Stomach (tissue), 9 donors: ENCODE results near the gene FARS2. TPM values are rescaled to one million over a fixed set of nuclear protein-coding genes. Genes with fewer than 3 reads are reported as not detected.

Source experiments
- DNase-seq, 2 donors: peaks; one replicate each; pipeline versions ENCODE4 v3.0.0 to v3.0.0-alpha.2; 2013 to 2019
- H3K27ac ChIP-seq, 5 donors: fragments of 200-600 bp in 4 of 5; sonication (generic) in 4 of 5; one replicate each; pipeline ENCODE4 v1.5.1; 2013 to 2019; ENCODE audit warnings: mild to moderate bottlenecking in 1 of 5, moderate library complexity in 1 of 5
- H3K27me3 ChIP-seq, 3 donors: fragments of 200-600 bp; sonication (generic); one replicate each; pipeline ENCODE4 v1.5.1; 2017 to 2019; ENCODE audit warnings: mixed run types in 1 of 3
- H3K36me3 ChIP-seq, 4 donors: fragments of 200-600 bp; sonication (generic); 1 replicate in 3 of 4; 2 replicates in 1 of 4; pipeline ENCODE4 v1.5.1; 2016 to 2019
- H3K4me1 ChIP-seq, 4 donors: fragments of 200-600 bp; sonication (generic); one replicate each; pipeline ENCODE4 v1.5.1; 2016 to 2019
- H3K4me3 ChIP-seq, 4 donors: fragments of 200-600 bp; sonication (generic) in 3 of 4; one replicate each; pipeline ENCODE4 v1.5.1; 2016 to 2019; ENCODE audit warnings: mild to moderate bottlenecking in 1 of 4
- H3K9me3 ChIP-seq, 4 donors: fragments of 200-600 bp; sonication (generic); one replicate each; pipeline ENCODE4 v1.5.1; 2016 to 2019
- CTCF ChIP-seq, 7 experiments: fragments of 450-650 bp in 4 of 7; fragments of 200-600 bp in 3 of 7; sonication (generic) in 3 of 7; IDR thresholded peaks; one replicate each; pipeline ENCODE4 v1.5.1; 2016 to 2019; ENCODE audit warnings: antibody characterized with exemption in 7 of 7, control low read depth in 2 of 7, mild to moderate bottlenecking in 1 of 7
- EP300 ChIP-seq: sonication (generic); formaldehyde crosslinking; IDR thresholded peaks from one replicate; pipeline ENCODE4 v1.6.1; 2017; ENCODE audit warnings: antibody characterized with exemption
- POLR2A ChIP-seq, 4 donors: fragments of 450-650 bp; IDR thresholded peaks; one replicate each; pipeline ENCODE4 v1.6.1; 2016; ENCODE audit warnings: antibody characterized with exemption in 4 of 4, control low read depth in 2 of 4, mild to moderate bottlenecking in 1 of 4, moderate library complexity in 1 of 4
- POLR2AphosphoS5 ChIP-seq, 3 donors: sonication (generic); formaldehyde crosslinking; IDR thresholded peaks; one replicate each; pipeline ENCODE4 v1.6.1; 2016; ENCODE audit warnings: antibody characterized with exemption in 3 of 3
- WGBS, 5 donors: extraction: QIAGEN DNeasy Blood & Tissue Kit in 3 of 5; methylation state at CpG; one replicate each; pipeline versions ENCODE4 v1.1.5 to v1.1.7; 2013 to 2018; 5-methylcytosine and 5-hydroxymethylcytosine counted together
- intact Hi-C: fragments of 100-400 bp; cut with DNase I; formaldehyde crosslinking; loops from one replicate; pipeline ENCODE4 v1.15.1; 2023; ENCODE audit warnings: low total_unique reads
- polyA plus RNA-seq, 3 donors: library from polyadenylated mRNA; stranded (reverse); fragments of 200-250 nt; gene quantifications; one replicate each; pipeline ENCODE4 v1.2.3, GENCODE V29; 2013
- total RNA-seq, 5 donors: library from RNA; depleted of rRNA; stranded (reverse); fragments of >200 nt; gene quantifications; one replicate each; pipeline versions ENCODE4 v1.1.0 to v1.2.3, GENCODE V29; 2014 to 2016
- donor health status: healthy with polysubstance abuse.
- donor health status: Bipolar disorder and iron deficiency.
- donor health status: healthy.

The FARS2 gene
- total and polyA plus RNA-seq, 8 donors, result 3.8 to 47.8 (median 15.9) TPM

DNA sequence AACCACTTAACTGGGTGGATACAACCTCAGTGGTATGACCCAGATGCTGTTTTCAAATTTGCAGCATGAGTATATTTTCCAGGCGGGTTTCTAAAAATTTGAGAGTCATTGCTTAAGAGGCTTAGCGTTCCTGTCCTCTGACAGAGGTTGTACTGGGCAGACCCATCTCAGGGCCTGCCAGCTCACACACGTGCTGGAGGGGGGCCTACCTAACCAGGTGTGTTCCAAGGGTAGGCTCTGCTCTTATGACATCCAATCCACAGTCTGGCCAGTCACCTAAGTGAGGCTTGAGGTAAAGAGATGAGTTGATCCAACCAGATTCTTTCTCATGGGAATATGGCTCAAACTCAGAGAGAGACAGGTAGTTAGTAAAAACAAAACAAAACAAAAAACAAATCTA is 1.9 kb upstream of the FARS2 start:
- no peak for DNase-seq
- Histone ChIP-seq H3K27me3 (no peaks in the 10 kb centered on the region), H3K4me1 (peaks cover 8 to 33% (median 27%) of the 10 kb centered on the region in 4 donors), H3K9me3 (no peaks in the 10 kb centered on the region), H3K4me3 (peak overlapping the region; percentile 79 to 100 (median 92)), H3K36me3 (no peaks in the 10 kb centered on the region), H3K27ac (peak overlapping the region in 3 of 5 donors; percentile 93 to 96 (median 95))
- intact Hi-C loops, result no loop called here
- TF ChIP-seq POLR2AphosphoS5 (IDR thresholded peaks at IDR 0.05) (no peak), EP300 (no peak), CTCF (IDR thresholded peaks at IDR 0.05) (no peak), POLR2A (IDR thresholded peaks at IDR 0.05) (no peak)
- 66 to 75% (median 73%) methylated on average over 3 of the region's 3 CpGs for WGBS, 5 donors

GRCh38 chr6:5260111-5260620 is 1.1 kb upstream of the FARS2 start:
- DNase-seq, result peak; percentile 61 to 87
- Histone ChIP-seq H3K27me3 (no peaks in the 10 kb centered on the region), H3K36me3 (no peaks in the 10 kb centered on the region), H3K4me3 (peak overlapping the region; percentile 79 to 100 (median 92)), H3K27ac (peak overlapping the region; percentile 93 to 99 (median 96)), H3K9me3 (no peaks in the 10 kb centered on the region), H3K4me1 (peaks cover 8 to 36% (median 31%) of the 10 kb centered on the region in 4 donors)
- intact Hi-C loops, result no loop called here
- no peak for TF ChIP-seq CTCF (IDR thresholded peaks at IDR 0.05)
- no peak for TF ChIP-seq POLR2A (IDR thresholded peaks at IDR 0.05)
- no peak for TF ChIP-seq POLR2AphosphoS5 (IDR thresholded peaks at IDR 0.05)
- no peak for TF ChIP-seq EP300
- 1 to 5% (median 3%) methylated on average over 19 to 22 of the region's 22 CpGs for WGBS, 5 donors

- intact Hi-C loops, result no loop called here
- Histone ChIP-seq H3K27me3 (no peaks in the 10 kb centered on the region), H3K4me1 (peaks cover 8 to 40% (median 31%) of the 10 kb centered on the region in 4 donors), H3K36me3 (no peaks in the 10 kb centered on the region), H3K27ac (peak overlapping the region; percentile 93 to 99 (median 96)), H3K9me3 (no peaks in the 10 kb centered on the region), H3K4me3 (peak overlapping the region; percentile 79 to 100 (median 92))
- 0 to 1% (median 0%) methylated on average over 19 of the region's 19 CpGs for WGBS, 5 donors
- TF ChIP-seq POLR2AphosphoS5 (IDR thresholded peaks at IDR 0.05), result no peak
- no peak for TF ChIP-seq POLR2A (IDR thresholded peaks at IDR 0.05)
- TF ChIP-seq EP300, result no peak
- no peak for TF ChIP-seq CTCF (IDR thresholded peaks at IDR 0.05)
- no peak for DNase-seq
These were observed 314 bp downstream of the FARS2 start for GRCh38 chr6:5261545-5262109.

DNA sequence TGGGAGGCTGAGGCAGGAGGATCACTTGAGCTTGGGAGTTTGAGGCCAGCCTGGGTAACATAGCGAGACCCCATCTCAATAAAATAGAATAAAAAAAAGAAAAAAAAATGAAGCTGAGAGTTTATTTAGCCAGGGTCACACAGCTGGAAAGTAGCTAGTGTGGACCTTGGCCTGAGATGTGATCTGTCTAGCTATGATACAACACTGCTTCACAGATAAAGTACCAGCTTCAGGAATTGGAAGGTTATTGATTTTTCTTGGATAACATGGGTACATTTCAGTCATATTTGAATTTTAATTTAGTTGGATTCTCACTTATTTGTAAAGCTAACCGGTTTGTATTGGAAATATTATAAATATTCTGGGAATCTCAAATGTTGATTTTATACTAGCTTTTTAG is 5.1 kb downstream of the FARS2 start:
- no peak for DNase-seq
- Histone ChIP-seq H3K4me1 (peaks cover 8 to 26% (median 17%) of the 10 kb centered on the region in 4 donors), H3K27me3 (no peaks in the 10 kb centered on the region), H3K4me3 (no peak overlapping the region), H3K36me3 (no peaks in the 10 kb centered on the region), H3K27ac (no peak overlapping the region), H3K9me3 (no peaks in the 10 kb centered on the region)
- TF ChIP-seq EP300, result no peak
- no peak for TF ChIP-seq POLR2A (IDR thresholded peaks at IDR 0.05)
- no peak for TF ChIP-seq POLR2AphosphoS5 (IDR thresholded peaks at IDR 0.05)
- no peak for TF ChIP-seq CTCF (IDR thresholded peaks at IDR 0.05)
- WGBS, 5 donors, result 88 to 99% (median 93%) methylated on average over 2 of the region's 2 CpGs
- intact Hi-C loops, result no loop called here
